ENCODE data around the gene CCDC71L.

GRCh38 chr7:106630648-106631047 lies 30.3 kb downstream of the CCDC71L start:
- no peak for TF ChIP-seq CTCF (IDR thresholded peaks at IDR 0.05)
- no peak for TF ChIP-seq POLR2A (IDR thresholded peaks at IDR 0.05)
